Chondrocyte (in vitro differentiated cells): ENCODE data around the gene ZFHX3. TPM values are rescaled to one million over a fixed set of nuclear protein-coding genes. Genes with fewer than 3 reads are reported as not detected.

Experiments
- DNase-seq: peaks from one replicate; pipeline ENCODE4 v3.0.0; 2021; ENCODE audit warnings: mixed read lengths, low spot score
- H3K27ac Mint-ChIP-seq: one replicate; pipeline ENCODE4 v1.8.0; 2021; ENCODE audit warnings: mild to moderate bottlenecking, moderate library complexity, mixed read lengths; ENCODE audit not compliant: unreplicated experiment
- H3K27me3 Mint-ChIP-seq: 2 replicates; pipeline ENCODE4 v1.8.0; 2021; ENCODE audit warnings: low read depth, mixed read lengths
- H3K36me3 Mint-ChIP-seq: 2 replicates; pipeline ENCODE4 v1.8.0; 2021; ENCODE audit warnings: low read depth, mixed read lengths
- H3K4me1 Mint-ChIP-seq: 2 replicates; pipeline ENCODE4 v1.8.0; 2021; ENCODE audit warnings: low read depth, mild to moderate bottlenecking, mixed read lengths
- H3K4me3 Mint-ChIP-seq: one replicate; pipeline ENCODE4 v1.8.0; 2021; ENCODE audit warnings: mild to moderate bottlenecking, moderate library complexity, mixed read lengths; ENCODE audit not compliant: unreplicated experiment
- H3K9me3 Mint-ChIP-seq: 2 replicates; pipeline ENCODE4 v1.8.0; 2021; ENCODE audit warnings: low read depth, mixed read lengths
- CTCF ChIP-seq: fragments of 200-600 bp; sonication (generic); IDR thresholded peaks from 2 replicates; pipeline ENCODE4 v1.5.0; 2021; ENCODE audit warnings: antibody characterized with exemption, mild to moderate bottlenecking, moderate library complexity
- total RNA-seq: library from RNA; stranded (reverse); gene quantifications from 3 replicates; pipeline ENCODE4 v1.2.1, GENCODE V29; 2021

ZFHX3 gene
- total RNA-seq, 1 donor from 2014 or later, result 86.8 TPM

- peaks cover 60% of the 10 kb centered on the region for H3K4me1 Mint-ChIP-seq
- peak overlapping the region; percentile 28 for H3K27ac Mint-ChIP-seq
- H3K4me3 Mint-ChIP-seq, result no peak overlapping the region
- peaks cover 53% of the 10 kb centered on the region for H3K36me3 Mint-ChIP-seq
- DNase-seq, result no peak
- H3K9me3 Mint-ChIP-seq, result no peaks in the 10 kb centered on the region
- no peaks in the 10 kb centered on the region for H3K27me3 Mint-ChIP-seq
- no peak for TF ChIP-seq CTCF
Measured at GRCh38 chr16:72886346-72886974, 161.5 kb downstream of the ZFHX3 start.

GRCh38 chr16:72884573-72884972, 163.4 kb downstream of the ZFHX3 start:
- Mint-ChIP-seq H3K4me3 (no peak overlapping the region), H3K9me3 (no peaks in the 10 kb centered on the region), H3K36me3 (peaks cover 47% of the 10 kb centered on the region), H3K4me1 (peaks cover 62% of the 10 kb centered on the region), H3K27me3 (no peaks in the 10 kb centered on the region), H3K27ac (peak overlapping the region; percentile 58)
- no peak for TF ChIP-seq CTCF
- DNase-seq, result no peak

GRCh38 chr16:72884037-72884436, 163.9 kb downstream of the ZFHX3 start:
- H3K4me1 Mint-ChIP-seq, result peaks cover 64% of the 10 kb centered on the region
- H3K27me3 Mint-ChIP-seq, result no peaks in the 10 kb centered on the region
- DNase-seq, result no peak
- H3K4me3 Mint-ChIP-seq, result no peak overlapping the region
- H3K9me3 Mint-ChIP-seq, result no peaks in the 10 kb centered on the region
- no peak for TF ChIP-seq CTCF
- H3K36me3 Mint-ChIP-seq, result peaks cover 43% of the 10 kb centered on the region
- H3K27ac Mint-ChIP-seq, result peak overlapping the region; percentile 66

- TF ChIP-seq CTCF, result no peak
- no peak for DNase-seq
- H3K36me3 Mint-ChIP-seq, result peaks cover 11% of the 10 kb centered on the region
- H3K27ac Mint-ChIP-seq, result peak overlapping the region; percentile 69
- peaks cover 91% of the 10 kb centered on the region for H3K4me1 Mint-ChIP-seq
- no peaks in the 10 kb centered on the region for H3K9me3 Mint-ChIP-seq
- no peak overlapping the region for H3K4me3 Mint-ChIP-seq
- no peaks in the 10 kb centered on the region for H3K27me3 Mint-ChIP-seq
Measured at GRCh38 chr16:72879846-72880245, 168.1 kb downstream of the ZFHX3 start.

- Mint-ChIP-seq H3K9me3 (no peaks in the 10 kb centered on the region), H3K27me3 (no peaks in the 10 kb centered on the region), H3K27ac (peak overlapping the region; percentile 99), H3K4me3 (no peak overlapping the region), H3K4me1 (peaks cover 87% of the 10 kb centered on the region), H3K36me3 (peaks cover 8% of the 10 kb centered on the region)
- no peak for TF ChIP-seq CTCF
- DNase-seq, result no peak
Measured at GRCh38 chr16:72878301-72879269, 169.3 kb downstream of the ZFHX3 start.
